ENCODE data around the gene ANGPTL5.

DNA sequence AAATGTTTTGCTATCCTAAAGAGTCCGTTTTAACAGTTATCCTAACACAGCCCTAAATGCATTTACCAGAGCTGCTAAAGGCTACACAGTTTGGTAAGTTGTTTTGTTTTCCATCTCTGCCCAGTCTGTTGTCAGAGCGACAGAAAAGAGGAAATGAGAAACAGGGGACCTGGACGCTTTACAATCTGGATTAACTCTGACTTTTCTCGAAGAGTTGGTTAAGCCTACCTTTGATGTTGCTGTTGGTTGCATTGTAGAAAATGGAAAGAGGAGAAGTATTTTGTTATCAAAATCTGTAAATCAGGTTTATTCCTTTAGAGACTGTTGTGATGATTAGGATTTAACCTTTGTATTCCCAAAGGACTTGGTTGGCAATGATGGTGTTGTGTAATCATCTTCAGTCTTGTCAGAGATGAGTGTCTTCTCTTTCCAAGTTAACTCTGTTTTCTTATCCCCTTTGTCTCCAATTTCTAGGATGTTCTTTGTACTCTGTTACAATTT, 481 bp downstream of the ANGPTL5 start:
- TF ChIP-seq POLR2A (IDR thresholded peaks at IDR 0.05): no peak
- TF ChIP-seq, protein P1, sequence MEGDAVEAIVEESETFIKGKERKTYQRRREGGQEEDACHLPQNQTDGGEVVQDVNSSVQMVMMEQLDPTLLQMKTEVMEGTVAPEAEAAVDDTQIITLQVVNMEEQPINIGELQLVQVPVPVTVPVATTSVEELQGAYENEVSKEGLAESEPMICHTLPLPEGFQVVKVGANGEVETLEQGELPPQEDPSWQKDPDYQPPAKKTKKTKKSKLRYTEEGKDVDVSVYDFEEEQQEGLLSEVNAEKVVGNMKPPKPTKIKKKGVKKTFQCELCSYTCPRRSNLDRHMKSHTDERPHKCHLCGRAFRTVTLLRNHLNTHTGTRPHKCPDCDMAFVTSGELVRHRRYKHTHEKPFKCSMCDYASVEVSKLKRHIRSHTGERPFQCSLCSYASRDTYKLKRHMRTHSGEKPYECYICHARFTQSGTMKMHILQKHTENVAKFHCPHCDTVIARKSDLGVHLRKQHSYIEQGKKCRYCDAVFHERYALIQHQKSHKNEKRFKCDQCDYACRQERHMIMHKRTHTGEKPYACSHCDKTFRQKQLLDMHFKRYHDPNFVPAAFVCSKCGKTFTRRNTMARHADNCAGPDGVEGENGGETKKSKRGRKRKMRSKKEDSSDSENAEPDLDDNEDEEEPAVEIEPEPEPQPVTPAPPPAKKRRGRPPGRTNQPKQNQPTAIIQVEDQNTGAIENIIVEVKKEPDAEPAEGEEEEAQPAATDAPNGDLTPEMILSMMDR (IDR thresholded peaks at IDR 0.05): no peak

All from prostate gland (tissue), 2 donors.